Activated T-cell treated with anti-CD3 and anti-CD28 coated beads, Interleukin-2, amount 50 U/mL, for 4 hours (primary cell): Measurements from ENCODE around the gene TTC4. TPM values are rescaled to one million over a fixed set of nuclear protein-coding genes. Genes with fewer than 3 reads are reported as not detected.

Experiments
- ATAC-seq, 2 donors: fragments of 200-7000 bp; cut with Tn5 transposase; one replicate each; pipeline ENCODE4 v1.10.0; 2021
- DNase-seq: peaks from one replicate; pipeline ENCODE4 v3.0.0-alpha.2; 2020
- H3K27me3 Mint-ChIP-seq: one replicate; pipeline ENCODE4 v1.8.0; 2021; ENCODE audit warnings: low read depth, mixed read lengths
- H3K36me3 Mint-ChIP-seq: one replicate; pipeline ENCODE4 v1.8.0; 2022; ENCODE audit warnings: mixed read lengths; ENCODE audit not compliant: insufficient read depth
- H3K4me1 Mint-ChIP-seq: one replicate; pipeline ENCODE4 v1.8.0; 2021; ENCODE audit warnings: low read depth, mixed read lengths
- H3K4me3 Mint-ChIP-seq: one replicate; pipeline ENCODE4 v1.8.0; 2021; ENCODE audit warnings: mild to moderate bottlenecking, moderate library complexity, mixed read lengths
- H3K9me3 Mint-ChIP-seq: one replicate; pipeline ENCODE4 v1.8.0; 2021; ENCODE audit warnings: mixed read lengths
- total RNA-seq, 3 donors: library from RNA; stranded (reverse); gene quantifications; one replicate each; pipeline ENCODE4 v1.2.1, GENCODE V29; 2021

The TTC4 gene
- total RNA-seq, 3 donors from 2014 or later = 52.5 to 61.2 (median 59.6) TPM

DNA sequence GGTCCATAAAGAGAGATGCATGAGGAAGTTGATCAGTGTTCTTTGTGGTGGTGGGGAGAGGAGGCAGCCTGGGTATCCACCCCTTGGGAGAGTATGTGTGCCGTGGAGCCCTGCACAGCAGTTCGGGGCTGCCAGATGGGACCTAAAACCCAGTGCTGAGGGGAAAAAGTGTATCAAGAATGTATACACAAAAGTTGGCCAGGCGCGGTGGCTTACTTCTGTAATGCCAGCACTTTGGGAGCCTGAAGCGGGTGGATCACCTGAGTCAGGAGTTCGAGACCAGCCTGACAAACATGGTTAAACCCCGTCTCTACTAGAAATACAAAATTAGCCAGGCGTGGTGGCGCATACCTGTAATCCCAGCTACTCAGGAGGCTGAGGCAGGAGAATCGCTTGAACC, 4.1 kb upstream of the TTC4 start:
- Mint-ChIP-seq H3K36me3 (peaks cover 2% of the 10 kb centered on the region), H3K9me3 (no peaks in the 10 kb centered on the region), H3K4me1 (peaks cover 11% of the 10 kb centered on the region), H3K27me3 (peaks cover 13% of the 10 kb centered on the region), H3K4me3 (no peak overlapping the region)
- DNase-seq = no peak
- ATAC-seq = no peak

DNA sequence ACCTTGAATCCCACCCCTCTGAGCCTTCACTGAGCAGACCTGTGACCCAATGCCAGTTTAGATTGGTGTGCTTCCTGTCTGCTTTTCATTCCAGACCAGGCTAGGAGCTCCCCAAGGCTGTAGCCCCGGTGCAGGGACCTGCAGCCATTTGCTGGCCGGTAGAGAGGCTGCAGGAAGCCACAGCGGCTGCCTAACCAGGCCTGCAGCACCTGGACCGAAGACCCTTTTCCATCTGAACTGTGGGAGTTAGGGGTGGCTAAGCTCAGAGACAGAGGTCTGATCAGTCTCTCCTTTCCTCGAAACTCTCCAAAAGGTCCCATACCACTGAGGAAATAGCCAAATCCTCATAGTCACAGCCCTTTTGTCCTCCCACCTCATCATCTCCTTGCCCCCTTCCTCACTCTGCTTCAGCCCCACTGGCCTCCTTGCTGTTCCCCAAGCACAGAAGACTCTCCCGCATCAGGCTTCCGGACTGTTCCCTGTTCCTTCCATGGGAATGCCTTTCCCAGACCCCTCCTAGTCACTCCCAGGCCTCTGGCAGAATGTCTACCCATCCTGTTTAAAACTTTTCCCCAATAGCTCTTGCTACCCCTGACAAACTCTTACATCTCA, 674 bp upstream of the TTC4 start:
- no peaks in the 10 kb centered on the region for H3K9me3 Mint-ChIP-seq
- peak overlapping the region; percentile 90 for H3K4me3 Mint-ChIP-seq
- DNase-seq (no peak), ATAC-seq (no peak)
- peaks cover 20% of the 10 kb centered on the region for H3K36me3 Mint-ChIP-seq
- H3K27me3 Mint-ChIP-seq = no peaks in the 10 kb centered on the region
- peaks cover 30% of the 10 kb centered on the region for H3K4me1 Mint-ChIP-seq

DNA sequence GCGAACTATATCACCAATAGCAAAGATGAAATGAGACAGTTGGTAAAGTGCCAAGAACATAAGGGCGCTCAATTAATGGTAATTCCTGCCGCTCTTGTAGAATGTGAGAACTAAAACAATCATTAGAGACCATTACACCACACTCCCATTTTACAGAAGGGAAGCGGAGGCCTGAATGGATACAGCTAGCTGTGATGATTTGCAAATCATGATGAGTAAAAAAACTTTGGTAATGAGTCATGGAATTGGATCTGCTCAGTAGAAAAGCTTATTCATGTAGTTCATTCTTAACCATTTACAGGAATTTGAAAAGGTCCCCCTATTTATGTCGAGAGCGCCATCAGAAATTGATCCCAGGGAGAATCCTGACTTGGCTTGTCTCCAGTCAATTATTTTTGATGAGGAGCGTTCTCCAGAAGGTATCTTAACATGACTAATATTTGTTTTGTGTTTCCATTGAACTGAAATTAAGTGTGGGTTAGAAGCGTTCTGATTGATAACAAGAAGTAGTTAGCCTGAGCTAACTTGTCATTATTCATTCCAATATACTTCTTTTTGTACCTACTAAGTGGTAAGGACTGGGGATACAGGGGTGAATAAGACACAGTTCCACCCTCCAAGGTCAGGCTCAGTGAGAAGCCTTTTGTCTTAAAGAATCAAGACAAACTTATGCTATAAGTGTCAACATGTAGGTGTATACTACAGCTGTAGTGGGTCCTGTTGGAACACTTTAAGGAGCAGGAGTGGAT, 812 bp downstream of the TTC4 start:
- Mint-ChIP-seq H3K27me3 (no peaks in the 10 kb centered on the region), H3K9me3 (no peaks in the 10 kb centered on the region), H3K36me3 (peaks cover 27% of the 10 kb centered on the region), H3K4me1 (peaks cover 33% of the 10 kb centered on the region), H3K4me3 (peak overlapping the region; percentile 90)
- DNase-seq (no peak), ATAC-seq (peak; percentile 60 to 63)

GRCh38 chr1:54721719-54722118, 6.1 kb downstream of the TTC4 start:
- DNase-seq = no peak
- ATAC-seq = no peak
- peaks cover 66% of the 10 kb centered on the region for H3K36me3 Mint-ChIP-seq
- no peaks in the 10 kb centered on the region for H3K9me3 Mint-ChIP-seq
- H3K4me1 Mint-ChIP-seq = peaks cover 21% of the 10 kb centered on the region
- no peaks in the 10 kb centered on the region for H3K27me3 Mint-ChIP-seq
- no peak overlapping the region for H3K4me3 Mint-ChIP-seq

- H3K27me3 Mint-ChIP-seq = no peaks in the 10 kb centered on the region
- H3K9me3 Mint-ChIP-seq = no peaks in the 10 kb centered on the region
- H3K36me3 Mint-ChIP-seq = peaks cover 64% of the 10 kb centered on the region
- no peak for DNase-seq
- H3K4me1 Mint-ChIP-seq = peaks cover 8% of the 10 kb centered on the region
- H3K4me3 Mint-ChIP-seq = no peak overlapping the region
- no peak for ATAC-seq
Measured at GRCh38 chr1:54723985-54724384, 8.3 kb downstream of the TTC4 start.

DNA sequence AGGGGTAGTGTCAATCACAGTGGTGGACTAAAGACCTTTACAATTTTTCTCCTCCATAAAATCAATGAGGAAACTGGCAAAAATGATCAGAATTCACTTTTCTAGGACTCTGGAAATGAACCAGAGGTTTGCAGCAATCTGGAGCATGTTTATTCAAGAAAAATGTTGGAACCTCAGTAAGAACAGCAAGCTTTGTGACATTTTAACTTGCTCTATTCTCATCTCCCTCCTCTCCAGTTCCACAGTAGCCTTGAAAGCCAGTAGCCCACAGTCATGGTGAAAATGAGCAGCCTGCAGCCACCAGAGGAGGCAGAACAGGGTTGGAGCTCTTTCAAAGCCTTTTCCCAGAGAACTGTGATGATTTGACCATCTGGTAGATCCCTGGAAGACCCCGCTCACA, 9.1 kb downstream of the TTC4 start:
- H3K27me3 Mint-ChIP-seq = no peaks in the 10 kb centered on the region
- no peaks in the 10 kb centered on the region for H3K9me3 Mint-ChIP-seq
- ATAC-seq (no peak), DNase-seq (no peak)
- no peak overlapping the region for H3K4me3 Mint-ChIP-seq
- peaks cover 64% of the 10 kb centered on the region for H3K36me3 Mint-ChIP-seq
- peaks cover 4% of the 10 kb centered on the region for H3K4me1 Mint-ChIP-seq

- Mint-ChIP-seq H3K36me3 (peaks cover 53% of the 10 kb centered on the region), H3K27me3 (no peaks in the 10 kb centered on the region), H3K9me3 (no peaks in the 10 kb centered on the region), H3K4me1 (no peaks in the 10 kb centered on the region), H3K4me3 (no peak overlapping the region)
- ATAC-seq (no peak), DNase-seq (no peak)
Measured at GRCh38 chr1:54728027-54728426, 12.4 kb downstream of the TTC4 start.

DNA sequence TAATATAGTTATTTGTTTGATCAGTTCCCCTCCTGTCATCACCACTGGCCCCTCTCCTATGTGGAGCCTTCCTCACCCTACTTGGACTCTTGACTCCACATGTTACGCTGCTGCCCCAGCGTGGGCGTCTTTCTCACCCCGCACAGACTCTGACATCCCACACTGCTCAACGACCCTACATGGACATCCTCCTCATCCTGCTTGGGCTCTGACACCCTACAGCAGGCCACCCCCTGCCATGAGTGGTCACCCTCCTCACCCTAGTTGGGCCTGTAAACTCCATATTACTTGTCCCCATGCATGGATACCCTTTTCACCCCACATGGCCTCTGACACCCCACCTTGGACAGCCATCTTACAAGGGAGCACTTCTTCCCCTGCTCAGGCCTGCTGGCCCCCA, 21.0 kb downstream of the TTC4 start:
- no peaks in the 10 kb centered on the region for H3K4me1 Mint-ChIP-seq
- H3K36me3 Mint-ChIP-seq = peaks cover 44% of the 10 kb centered on the region
- no peak for ATAC-seq
- no peaks in the 10 kb centered on the region for H3K9me3 Mint-ChIP-seq
- no peak overlapping the region for H3K4me3 Mint-ChIP-seq
- no peaks in the 10 kb centered on the region for H3K27me3 Mint-ChIP-seq
- DNase-seq = no peak

- H3K4me3 Mint-ChIP-seq = no peak overlapping the region
- DNase-seq (no peak), ATAC-seq (no peak)
- no peaks in the 10 kb centered on the region for H3K27me3 Mint-ChIP-seq
- H3K4me1 Mint-ChIP-seq = no peaks in the 10 kb centered on the region
- peaks cover 49% of the 10 kb centered on the region for H3K36me3 Mint-ChIP-seq
- H3K9me3 Mint-ChIP-seq = no peaks in the 10 kb centered on the region
Measured at GRCh38 chr1:54738244-54738643, 22.6 kb downstream of the TTC4 start.

- no peak for ATAC-seq
- peaks cover 42% of the 10 kb centered on the region for H3K36me3 Mint-ChIP-seq
- no peak overlapping the region for H3K4me3 Mint-ChIP-seq
- DNase-seq = no peak
- H3K9me3 Mint-ChIP-seq = no peaks in the 10 kb centered on the region
- no peaks in the 10 kb centered on the region for H3K4me1 Mint-ChIP-seq
- no peaks in the 10 kb centered on the region for H3K27me3 Mint-ChIP-seq
Measured at GRCh38 chr1:54741531-54741930, 25.9 kb downstream of the TTC4 start.

DNA sequence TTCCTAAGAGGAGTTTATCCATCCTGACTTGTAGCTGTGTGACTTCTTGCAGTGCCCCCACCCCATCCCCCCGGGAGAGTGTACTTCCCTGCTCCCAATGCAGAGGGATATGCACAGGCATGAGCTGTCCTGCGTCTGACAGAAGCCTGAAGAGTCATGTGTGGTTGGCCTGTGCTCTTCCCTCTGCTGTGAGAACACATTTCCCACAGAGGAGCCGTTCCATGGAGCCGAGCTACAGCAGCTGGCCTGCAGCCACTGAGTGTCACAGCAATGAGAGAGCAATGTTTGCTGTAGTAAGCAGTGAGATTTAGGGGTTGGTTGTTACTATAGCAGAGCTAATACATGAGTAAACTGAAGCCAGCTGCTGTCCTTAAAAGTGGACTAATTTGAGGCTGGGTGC, 26.6 kb downstream of the TTC4 start:
- Mint-ChIP-seq H3K4me1 (no peaks in the 10 kb centered on the region), H3K4me3 (no peak overlapping the region), H3K36me3 (peaks cover 35% of the 10 kb centered on the region), H3K9me3 (no peaks in the 10 kb centered on the region), H3K27me3 (no peaks in the 10 kb centered on the region)
- DNase-seq = no peak
- no peak for ATAC-seq

GRCh38 chr1:54743416-54744226, 28.0 kb downstream of the TTC4 start:
- H3K4me3 Mint-ChIP-seq = no peak overlapping the region

DNA sequence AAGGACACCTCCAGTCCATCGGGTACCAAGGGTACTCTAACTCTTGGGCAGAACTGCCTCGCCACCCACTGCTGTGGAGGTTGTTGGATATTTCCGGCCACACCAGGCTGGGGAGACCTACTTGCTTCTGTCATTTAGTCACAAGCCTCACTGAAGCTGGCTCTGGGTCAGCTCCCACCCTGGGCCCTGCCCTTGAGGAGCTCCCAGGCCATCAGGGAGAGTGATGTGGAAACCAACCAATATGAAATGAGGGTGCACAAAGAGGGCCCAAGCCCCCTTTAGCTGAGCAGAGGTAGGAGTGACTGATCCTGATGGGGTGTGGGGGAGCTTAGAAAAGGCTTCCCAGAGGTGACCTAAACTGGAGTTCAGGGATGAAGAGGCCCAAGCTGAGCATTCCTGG, 29.0 kb downstream of the TTC4 start:
- peaks cover 22% of the 10 kb centered on the region for H3K36me3 Mint-ChIP-seq
- no peaks in the 10 kb centered on the region for H3K9me3 Mint-ChIP-seq
- ATAC-seq (no peak), DNase-seq (no peak)
- no peaks in the 10 kb centered on the region for H3K4me1 Mint-ChIP-seq
- no peaks in the 10 kb centered on the region for H3K27me3 Mint-ChIP-seq
- H3K4me3 Mint-ChIP-seq = no peak overlapping the region

More at GRCh38 chr1:54743416-54744226, 28.0 kb downstream of the TTC4 start:
- ATAC-seq (peak in 1 of 2 donors; percentile 12), DNase-seq (no peak)
- Mint-ChIP-seq H3K4me1 (no peaks in the 10 kb centered on the region), H3K9me3 (no peaks in the 10 kb centered on the region), H3K27me3 (no peaks in the 10 kb centered on the region), H3K36me3 (peaks cover 25% of the 10 kb centered on the region)

DNA sequence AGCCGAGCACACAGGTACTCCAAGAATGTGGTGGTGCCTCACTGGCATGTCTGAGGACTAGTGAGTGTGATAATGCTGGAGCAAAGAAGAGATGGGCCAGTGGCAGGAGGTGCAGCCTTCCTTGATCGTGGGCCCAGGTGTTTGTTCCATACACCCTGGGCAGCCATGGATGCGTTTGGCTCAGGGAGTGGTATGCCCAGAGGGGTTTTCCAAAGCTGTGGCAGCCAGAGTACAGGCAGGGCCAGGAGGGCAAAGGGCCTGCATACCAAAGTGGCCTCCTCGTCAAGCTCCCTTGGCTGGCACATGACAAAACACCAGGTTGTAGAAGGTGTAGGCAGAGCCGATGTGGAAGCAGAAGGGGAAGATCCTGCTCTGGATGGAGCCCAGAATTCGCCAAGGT, 29.6 kb downstream of the TTC4 start:
- H3K27me3 Mint-ChIP-seq = no peaks in the 10 kb centered on the region
- ATAC-seq = no peak

More for the DNA sequence above, 29.6 kb downstream of the TTC4 start:
- Mint-ChIP-seq H3K4me1 (no peaks in the 10 kb centered on the region), H3K4me3 (no peak overlapping the region), H3K9me3 (no peaks in the 10 kb centered on the region), H3K36me3 (peaks cover 18% of the 10 kb centered on the region)
- DNase-seq = no peak
